Lung microvascular endothelial cell (primary cell): ENCODE results near the gene OPRM1. TPM values are rescaled to one million over a fixed set of nuclear protein-coding genes. Genes with fewer than 3 reads are reported as not detected.
"Not testable (repeated sequence)": the region's sequence is repeated elsewhere in the genome, so short reads cannot be mapped to it uniquely, and the experiment has no call there.

ENCODE experiments used
- DNase-seq, 2 donors: peaks; one replicate each; pipeline versions ENCODE4 v3.0.0 to v3.0.0-alpha.2; 2010; ENCODE audit warnings: low read depth in 2 of 2
- total RNA-seq: library from RNA; depleted of rRNA; stranded (reverse); fragments of >200 nt; gene quantifications from 2 replicates; pipeline ENCODE4 v1.2.1, GENCODE V29; 2014

Gene OPRM1
- total RNA-seq, 1 donor from 2014 or later: not detected

DNA sequence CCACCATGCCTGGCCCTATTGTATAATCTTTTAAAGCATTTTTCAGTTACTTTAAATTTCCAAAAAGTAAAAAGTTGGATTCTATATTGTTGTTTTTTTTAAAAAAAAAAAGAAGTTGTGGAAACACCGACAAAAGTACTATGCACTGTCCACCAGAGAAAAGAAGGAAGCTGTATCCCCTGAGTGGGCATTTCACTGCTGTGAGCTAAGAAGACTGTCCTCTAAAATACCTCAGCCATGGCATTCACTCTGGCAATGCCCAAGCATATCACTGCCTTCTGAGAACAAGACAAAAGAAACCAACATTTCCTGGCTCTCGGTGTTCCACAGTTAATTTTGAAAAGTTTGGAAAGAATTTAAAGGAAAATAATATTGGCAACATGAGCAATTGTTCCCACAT lies 199.8 kb downstream of the OPRM1 start:
- no peak for DNase-seq

GRCh38 chr6:154239392-154239791 lies 200.4 kb downstream of the OPRM1 start:
- DNase-seq: no peak

GRCh38 chr6:154241061-154241460 lies 202.0 kb downstream of the OPRM1 start:
- DNase-seq: not testable (repeated sequence)

DNA sequence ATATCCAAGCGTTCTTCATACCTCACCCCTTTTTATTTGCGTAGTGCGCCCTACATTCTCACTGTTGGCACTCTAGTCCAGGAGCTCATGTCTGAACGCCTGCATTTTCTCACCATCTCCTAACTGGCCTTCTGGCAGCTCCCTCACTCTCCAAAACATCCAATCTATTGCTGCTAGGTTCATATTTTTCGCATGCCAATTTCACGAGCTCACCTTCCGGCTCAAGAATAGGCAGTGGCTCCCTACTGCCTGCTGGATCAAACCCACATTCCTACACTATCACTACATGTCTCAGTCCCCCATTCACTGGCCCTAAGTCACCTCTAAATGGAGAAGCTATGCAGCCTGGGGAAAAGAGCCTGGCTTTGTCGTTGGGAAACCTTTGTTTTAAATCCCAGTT lies 202.5 kb downstream of the OPRM1 start:
- no peak for DNase-seq

DNA sequence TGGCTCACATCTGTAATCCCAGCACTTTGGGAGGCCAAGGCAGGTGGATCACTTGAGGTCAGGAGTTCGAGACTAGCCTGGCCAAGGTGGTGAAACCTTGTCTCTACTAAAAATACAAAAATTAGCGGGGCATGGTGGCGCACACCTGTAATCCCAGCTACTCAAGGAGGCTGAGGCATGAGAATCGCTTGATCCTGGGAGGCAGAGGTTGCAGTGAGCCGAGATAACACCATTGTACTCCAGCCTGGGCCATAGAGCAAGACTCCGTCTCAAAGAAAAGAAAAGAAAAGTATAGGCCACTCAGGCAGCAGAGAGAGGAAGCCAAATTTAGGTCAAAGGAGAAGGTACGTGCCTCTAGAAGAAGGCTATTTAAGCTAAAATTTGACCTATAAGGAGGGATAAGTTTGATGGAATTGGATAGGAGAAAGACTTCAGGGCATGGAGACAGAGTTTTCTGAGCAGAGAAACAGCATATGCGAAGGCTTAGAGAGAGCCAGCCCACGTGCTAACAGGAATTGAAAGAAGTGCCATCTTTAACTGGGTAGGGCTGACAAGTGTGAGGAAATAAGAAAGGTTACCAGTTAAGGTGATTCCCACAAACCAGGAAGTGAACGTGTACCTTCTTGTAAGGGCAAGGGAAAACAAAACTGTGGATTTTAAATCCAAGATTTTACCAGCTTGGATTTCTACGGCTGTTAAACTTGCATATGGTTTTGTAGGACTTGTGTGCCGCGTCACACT lies 203.7 kb downstream of the OPRM1 start:
- DNase-seq: no peak

- DNase-seq: no peak
Observed at GRCh38 chr6:154243793-154244750, 205.0 kb downstream of the OPRM1 start.

- DNase-seq: no peak
Observed at GRCh38 chr6:154245506-154245905, 206.5 kb downstream of the OPRM1 start.

GRCh38 chr6:154246723-154247118 lies 207.7 kb downstream of the OPRM1 start:
- DNase-seq: no peak

GRCh38 chr6:154247119-154247861 lies 208.2 kb downstream of the OPRM1 start:
- peak in 1 of 2 donors; percentile 51 for DNase-seq

- DNase-seq: no peak
Observed at GRCh38 chr6:154249499-154250298, 210.7 kb downstream of the OPRM1 start.

DNA sequence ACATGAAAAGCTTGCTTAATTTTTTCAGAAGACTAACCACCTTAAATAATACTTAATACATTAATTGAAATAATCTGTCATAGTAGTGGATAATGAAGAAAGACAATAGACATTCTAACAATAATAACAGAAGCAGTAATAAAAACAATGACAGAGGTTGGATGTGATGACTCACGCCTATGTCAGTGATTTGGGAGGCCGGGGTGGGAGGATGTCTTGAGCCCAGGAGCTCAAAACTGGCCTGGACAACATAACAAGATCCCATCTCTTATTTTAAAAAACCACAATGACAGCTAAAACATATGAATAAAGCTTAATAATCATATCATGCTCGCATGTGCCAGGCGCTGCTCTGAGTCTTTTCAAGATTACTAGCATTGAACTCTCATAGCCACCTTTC lies 212.1 kb downstream of the OPRM1 start:
- peak; percentile 2 to 25 for DNase-seq

DNA sequence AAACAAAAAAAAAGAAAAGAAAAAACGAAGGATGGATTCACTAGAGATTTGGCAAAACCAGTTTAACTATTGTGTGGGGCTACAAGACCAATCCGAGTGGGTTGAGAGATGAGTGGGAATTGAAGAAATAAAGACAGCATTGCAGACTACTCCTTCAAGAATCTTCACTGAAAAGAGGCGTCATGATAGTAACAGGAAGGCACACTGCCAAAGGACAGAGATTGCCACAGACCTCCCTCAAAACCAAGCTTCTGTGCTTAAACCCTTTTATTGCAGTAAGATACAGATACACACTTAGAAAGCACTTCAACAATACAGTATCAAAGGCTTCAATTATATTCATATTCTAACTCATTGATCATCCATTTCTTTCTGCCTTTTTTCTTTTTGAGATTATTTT lies 213.6 kb downstream of the OPRM1 start:
- no peak for DNase-seq

DNA sequence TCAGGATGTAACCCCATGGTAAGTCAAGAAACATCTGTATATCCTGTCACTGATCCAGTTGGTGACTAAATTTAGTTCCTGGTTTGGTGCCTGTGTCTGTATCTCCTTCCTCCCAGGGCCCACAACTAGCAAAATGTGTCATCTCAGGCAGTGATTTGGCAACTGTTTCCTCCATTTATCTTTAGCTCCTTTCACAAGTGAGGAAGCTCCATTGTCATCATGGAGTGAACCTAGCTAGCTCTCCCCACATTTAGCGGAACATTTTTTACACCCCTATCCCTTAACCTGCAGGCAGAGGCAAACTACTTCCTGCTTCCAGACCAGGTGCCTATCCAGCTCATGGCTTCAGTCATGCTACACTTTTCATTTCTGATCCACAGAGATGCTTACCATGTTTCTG lies 218.0 kb downstream of the OPRM1 start:
- peak in 1 of 2 donors; percentile 88 for DNase-seq

- DNase-seq: no peak
Observed at GRCh38 chr6:154258064-154258757, 219.2 kb downstream of the OPRM1 start.

GRCh38 chr6:154261688-154262397 lies 222.8 kb downstream of the OPRM1 start:
- DNase-seq: no peak

DNA sequence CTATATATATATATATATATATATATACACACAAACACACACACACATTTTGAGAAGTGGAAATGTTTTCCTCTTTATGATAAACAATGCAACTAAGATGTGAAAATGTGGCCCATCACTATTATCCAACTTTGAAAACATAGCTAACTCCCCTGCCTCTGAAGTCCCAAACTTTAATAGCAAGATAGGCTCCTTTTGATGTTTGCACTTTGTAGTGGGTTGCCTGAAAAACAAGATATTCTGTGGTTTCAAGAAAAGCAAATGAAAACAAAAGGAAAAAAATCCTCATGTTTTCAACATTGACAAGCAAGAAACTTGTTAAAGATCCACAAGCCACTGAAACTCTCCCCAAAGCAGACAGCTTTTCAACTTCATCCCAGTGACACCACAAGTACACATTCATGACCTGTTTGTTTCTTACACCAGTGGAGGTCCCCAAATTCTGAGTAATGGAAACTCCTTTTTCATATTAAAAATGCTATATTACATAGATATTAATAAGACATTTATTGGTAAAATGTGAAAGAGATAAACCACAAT lies 227.6 kb downstream of the OPRM1 start:
- DNase-seq: no peak

DNA sequence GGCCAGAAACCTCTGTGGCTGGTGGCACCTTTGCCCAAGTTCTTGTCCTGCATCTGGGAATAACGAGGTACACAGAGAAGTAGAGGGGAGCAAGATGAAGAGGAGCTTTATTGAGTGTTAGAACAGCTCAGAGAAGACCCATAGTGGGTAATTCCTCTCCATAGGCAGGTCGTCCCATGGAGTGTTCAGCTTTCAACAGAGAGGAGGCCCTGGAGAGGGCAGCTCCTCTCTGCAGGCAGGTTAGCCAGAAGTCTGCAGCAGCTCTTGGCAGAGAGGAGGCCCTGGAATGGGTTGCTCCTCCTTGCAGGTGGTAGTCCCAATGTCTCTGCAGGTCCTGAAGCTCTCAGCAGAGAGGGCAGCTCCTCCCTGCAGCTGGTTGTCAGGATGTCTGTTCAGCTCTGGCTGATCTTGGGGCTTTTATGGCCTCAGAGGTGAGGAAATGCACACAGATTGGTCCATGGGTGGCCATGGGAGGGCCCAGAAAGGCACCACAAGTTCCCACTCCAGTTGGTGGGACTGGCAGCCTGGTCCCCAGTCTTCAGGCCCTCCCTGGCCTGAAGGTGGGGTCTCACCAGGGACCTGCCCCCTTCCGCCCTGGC lies 228.6 kb downstream of the OPRM1 start:
- DNase-seq: no peak

DNA sequence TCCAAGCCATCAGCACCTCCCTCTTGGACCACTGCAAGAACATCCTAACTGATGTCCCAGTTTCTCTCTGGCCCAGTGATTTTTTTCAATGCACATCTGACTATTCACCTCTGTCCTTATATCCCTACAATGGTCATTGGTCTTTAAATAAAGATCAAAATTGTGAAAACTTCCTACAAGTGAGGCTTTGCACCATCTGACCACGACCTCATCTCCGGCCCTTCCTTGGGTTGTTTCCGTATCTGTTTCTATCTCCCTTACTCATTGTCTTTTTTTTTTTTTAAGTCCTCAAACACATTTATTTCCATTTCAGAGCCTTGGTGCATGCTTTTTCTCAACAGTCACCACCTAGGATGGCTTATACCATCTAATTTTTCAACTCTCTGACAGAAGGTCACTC lies 229.4 kb downstream of the OPRM1 start:
- no peak for DNase-seq

GRCh38 chr6:154274168-154274567 lies 235.1 kb downstream of the OPRM1 start:
- no peak for DNase-seq
